IMR-90 (cell line): ENCODE measurements around the gene PNMA6F. TPM values are rescaled to one million over a fixed set of nuclear protein-coding genes. Genes with fewer than 3 reads are reported as not detected.

Experiments
- ATAC-seq: fragments of 200-7000 bp; cut with Tn5 transposase; 2 replicates; pipeline ENCODE4 v1.9.1; 2020; ENCODE audit warnings: low read depth, mild to moderate bottlenecking, moderate library complexity
- BruUV-seq: library from RNA; stranded (reverse); fragments of 400-500 nt; replicated peaks from 2 replicates; lab custom pipeline; 2021; lab: Mats Ljungman, UMichigan
- CTCF ChIA-PET: fragments of 300-600 bp; formaldehyde crosslinking; extraction: SDS; loops from one replicate; lab custom pipeline; 2021; ENCODE audit warnings: antibody characterized with exemption; lab: Yijun Ruan, JAX
- POLR2A ChIA-PET: fragments of 300-600 bp; sonication (Branson Sonifier 250); formaldehyde crosslinking; loops from one replicate; lab custom pipeline; 2022; ENCODE audit warnings: antibody characterized with exemption; ENCODE audit not compliant: unreplicated experiment; lab: Charles Lee
- DNase-seq: peaks from one replicate; pipeline ENCODE4 v3.0.0; 2013
- H2AFZ ChIP-seq: replicated peaks from 2 replicates; pipeline ENCODE3; 2013; ENCODE audit warnings: low read length, mild to moderate bottlenecking; ENCODE audit not compliant: poor library complexity
- H2AK5ac ChIP-seq: 2 replicates; pipeline ENCODE4 v1.6.1; 2013; ENCODE audit warnings: low read depth, low read length, inconsistent platforms
- H2AK9ac ChIP-seq: replicated peaks from 2 replicates; pipeline ENCODE3; 2013; ENCODE audit warnings: mild to moderate bottlenecking, low read depth, low read length, moderate library complexity; ENCODE audit not compliant: poor library complexity
- H2BK120ac ChIP-seq: 2 replicates; pipeline ENCODE4 v1.6.1; 2013; ENCODE audit warnings: low read depth, low read length, inconsistent platforms
- H2BK15ac ChIP-seq: 3 replicates; pipeline ENCODE4 v1.6.1; 2013; ENCODE audit warnings: low read depth, low read length, inconsistent platforms
- H2BK20ac ChIP-seq: 2 replicates; pipeline ENCODE4 v1.6.1; 2013; ENCODE audit warnings: low read depth, mild to moderate bottlenecking, inconsistent platforms, low read length, moderate library complexity
- H2BK5ac ChIP-seq: 2 replicates; pipeline ENCODE4 v1.6.1; 2013; ENCODE audit warnings: mild to moderate bottlenecking, low read depth, low read length, inconsistent platforms; ENCODE audit not compliant: poor library complexity, severe bottlenecking
- H3K14ac ChIP-seq: replicated peaks from 2 replicates; pipeline ENCODE4 v1.6.1; 2013; ENCODE audit warnings: low read depth, low read length, inconsistent platforms
- H3K18ac ChIP-seq: 2 replicates; pipeline ENCODE4 v1.6.1; 2013; ENCODE audit warnings: low read depth, low read length, control low read depth
- H3K23ac ChIP-seq: 2 replicates; pipeline ENCODE4 v1.6.1; 2013; ENCODE audit warnings: low read depth, low read length, inconsistent platforms
- H3K27ac ChIP-seq: 2 replicates; pipeline ENCODE4 v1.5.1; 2013; ENCODE audit warnings: mild to moderate bottlenecking, control low read depth, low read length; ENCODE audit not compliant: insufficient read depth
- H3K27me3 ChIP-seq: 2 replicates; pipeline ENCODE4 v1.6.1; 2013; ENCODE audit warnings: low read length; ENCODE audit not compliant: control insufficient read depth, insufficient read depth
- H3K36me3 ChIP-seq: 2 replicates; pipeline ENCODE4 v1.6.1; 2013; ENCODE audit warnings: low read length, mixed read lengths; ENCODE audit not compliant: control insufficient read depth, insufficient read depth
- H3K4ac ChIP-seq: 2 replicates; pipeline ENCODE4 v1.6.1; 2013; ENCODE audit warnings: low read depth, low read length, inconsistent platforms
- H3K4me1 ChIP-seq: 2 replicates; pipeline ENCODE4 v1.6.1; 2013; ENCODE audit warnings: low read length, mixed read lengths; ENCODE audit not compliant: control insufficient read depth, insufficient read depth
- H3K4me2 ChIP-seq: 2 replicates; pipeline ENCODE4 v1.6.1; 2013; ENCODE audit warnings: low read depth, mild to moderate bottlenecking, control low read depth, low read length, moderate library complexity
- H3K4me3 ChIP-seq: 2 replicates; pipeline ENCODE4 v1.5.1; 2013; ENCODE audit warnings: low read depth, mild to moderate bottlenecking, control low read depth, low read length, moderate library complexity; ENCODE audit not compliant: insufficient read depth
- H3K56ac ChIP-seq: 2 replicates; pipeline ENCODE4 v1.6.1; 2013; ENCODE audit warnings: low read length, inconsistent platforms; ENCODE audit not compliant: insufficient read depth; ENCODE audit errors: extremely low read depth
- H3K79me1 ChIP-seq, 2 experiments: 2 replicates each; pipeline ENCODE4 v1.6.1; 2013; ENCODE audit warnings: low read length in 2 of 2, inconsistent platforms in 1 of 2, low read depth in 1 of 2
- H3K9ac ChIP-seq: 2 replicates; pipeline ENCODE4 v1.6.1; 2013; ENCODE audit warnings: low read depth, low read length, control low read depth
- H3K9me1 ChIP-seq: 2 replicates; pipeline ENCODE4 v1.6.1; 2013; ENCODE audit warnings: low read length, inconsistent platforms; ENCODE audit not compliant: insufficient read depth
- H3K9me3 ChIP-seq: 2 replicates; pipeline ENCODE4 v1.6.1; 2013; ENCODE audit warnings: low read length; ENCODE audit not compliant: control insufficient read depth, insufficient read depth
- H4K20me1 ChIP-seq: 2 replicates; pipeline ENCODE4 v1.6.1; 2013; ENCODE audit warnings: low read length, inconsistent platforms; ENCODE audit not compliant: insufficient read depth
- H4K5ac ChIP-seq: 2 replicates; pipeline ENCODE4 v1.6.1; 2013; ENCODE audit warnings: mild to moderate bottlenecking, low read depth, low read length, control low read depth
- H4K8ac ChIP-seq, 2 experiments: 2 replicates each; pipeline ENCODE4 v1.6.1; 2013; ENCODE audit warnings: low read depth in 2 of 2, low read length in 2 of 2, control low read depth in 1 of 2, inconsistent platforms in 1 of 2
- H4K91ac ChIP-seq: 2 replicates; pipeline ENCODE4 v1.6.1; 2013; ENCODE audit warnings: low read depth, low read length, inconsistent platforms; ENCODE audit not compliant: insufficient read depth
- BHLHE40 ChIP-seq: fragments of 150-350 bp; IDR thresholded peaks from 2 replicates; pipeline ENCODE4 v1.6.1; 2016; ENCODE audit warnings: mild to moderate bottlenecking, low read depth, low read length
- CEBPB ChIP-seq: IDR thresholded peaks from 2 replicates; pipeline ENCODE4 v1.6.1; 2012; ENCODE audit warnings: low read depth, low read length, improper control_type of control experiment
- CHD1 ChIP-seq: IDR thresholded peaks from 2 replicates; pipeline ENCODE4 v1.6.1; 2012; ENCODE audit warnings: low read depth, low read length, improper control_type of control experiment
- CTCF ChIP-seq: conservative IDR thresholded peaks from 2 replicates; pipeline ENCODE4 v1.5.1; 2012; ENCODE audit warnings: mild to moderate bottlenecking, low read depth, low read length, improper control_type of control experiment
- ELK1 ChIP-seq: fragments of 150-350 bp; IDR thresholded peaks from 2 replicates; pipeline ENCODE4 v1.6.1; 2016; ENCODE audit warnings: low read depth, mild to moderate bottlenecking, low read length, moderate library complexity, borderline replicate concordance
- NFE2L2 ChIP-seq: fragments of 150-350 bp; IDR thresholded peaks from 2 replicates; pipeline ENCODE4 v1.6.1; 2016; ENCODE audit warnings: low read depth, mild to moderate bottlenecking, low read length
- POLR2A ChIP-seq: IDR thresholded peaks from 2 replicates; pipeline ENCODE4 v1.6.1; 2012; ENCODE audit warnings: mild to moderate bottlenecking, low read depth, low read length
- RAD21 ChIP-seq: IDR thresholded peaks from 2 replicates; pipeline ENCODE4 v1.6.1; 2012; ENCODE audit warnings: low read length, improper control_type of control experiment
- RCOR1 ChIP-seq: IDR thresholded peaks from 2 replicates; pipeline ENCODE4 v1.6.1; 2012; ENCODE audit warnings: mild to moderate bottlenecking, low read length, improper control_type of control experiment; ENCODE audit not compliant: insufficient replicate concordance
- WGBS, 2 experiments: methylation state at CpG; one replicate each; pipeline versions ENCODE4 v1.1.5 to v1.1.7; 2013; ENCODE audit warnings: missing lambda C conversion rate in 2 of 2; ENCODE audit not compliant: insufficient read length in 1 of 2; ENCODE audit errors: extremely low coverage in 2 of 2; 5-methylcytosine and 5-hydroxymethylcytosine counted together
- dilution Hi-C: fragments of 300-500 bp; cut with HindIII; formaldehyde crosslinking; loops from one replicate; pipeline ENCODE4 v1.14.3; 2018; ENCODE audit warnings: low sequenced_read_pairs; ENCODE audit not compliant: unreplicated experiment
- in situ Hi-C: fragments of 300-500 bp; cut with MboI; formaldehyde crosslinking; loops from 3 replicates; pipeline ENCODE4 v1.14.3; 2019; ENCODE audit warnings: low sequenced_read_pairs, inconsistent platforms, mixed read lengths
- intact Hi-C: fragments of 100-400 bp; cut with micrococcal nuclease; formaldehyde crosslinking; loops from 2 replicates; pipeline ENCODE4 v1.10.0; 2022
- polyA plus RNA-seq, 3 experiments: library from polyadenylated mRNA; depleted of rRNA; stranded (reverse); fragments of >200 nt; gene quantifications; 2 replicates each; pipeline ENCODE4 v1.2.3, GENCODE V29; 2012; ENCODE audit warnings: low replicate concordance in 1 of 3
- total RNA-seq: library from RNA; depleted of rRNA; stranded (reverse); fragments of >200 nt; gene quantifications from 2 replicates; pipeline ENCODE4 v1.2.3, GENCODE V29; 2012
- TF ChIP-seq, protein P1 (sequence below): fragments of 150-350 bp; IDR thresholded peaks from 2 replicates; pipeline ENCODE4 v1.6.1; 2017; ENCODE audit warnings: mild to moderate bottlenecking, antibody characterized with exemption, low read length, low read depth

The PNMA6F gene
- total and polyA plus RNA-seq, 2 of the 4 experiments (the other 2 are of a cell fraction) = not detected

DNA sequence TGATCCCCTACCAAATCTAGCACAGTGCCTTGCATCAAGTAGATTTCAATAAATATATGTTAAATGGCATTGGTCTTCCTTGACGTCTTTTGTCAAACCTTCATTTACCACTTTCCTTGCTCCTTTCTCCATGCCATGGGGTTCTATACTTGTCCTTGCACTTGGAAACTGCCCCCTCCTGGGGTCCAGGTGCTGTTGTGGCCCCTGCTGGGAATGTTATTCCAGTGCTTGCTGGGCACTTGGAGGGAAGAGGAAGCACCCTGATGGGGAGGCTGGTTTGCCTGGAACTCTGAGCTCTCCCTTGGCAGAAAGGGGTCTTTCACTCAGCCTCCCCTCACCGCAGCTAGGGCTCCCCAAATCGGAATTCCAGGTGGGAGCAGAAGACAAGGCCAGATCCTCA lies 31.3 kb upstream of the PNMA6F start:
- ATAC-seq = no peak
- POLR2A ChIA-PET = no interaction called here
- Histone ChIP-seq H3K4me1 (no peaks in the 10 kb centered on the region), H3K18ac (no peak overlapping the region), H3K27me3 (no peaks in the 10 kb centered on the region), H3K23ac (no peak overlapping the region), H2BK15ac (no peak overlapping the region), H2AK9ac (no peak overlapping the region), H4K91ac (no peak overlapping the region), H2BK20ac (no peak overlapping the region), H3K79me1 (no peaks in the 10 kb centered on the region), H3K9me1 (no peaks in the 10 kb centered on the region), H2AK5ac (no peak overlapping the region), H4K8ac (no peak overlapping the region), H3K9ac (no peak overlapping the region), H3K36me3 (peaks cover 11% of the 10 kb centered on the region), H4K20me1 (no peaks in the 10 kb centered on the region), H3K56ac (no peak overlapping the region), H3K14ac (no peak overlapping the region), H3K4me3 (no peak overlapping the region), H2BK120ac (no peak overlapping the region), H3K4ac (no peak overlapping the region), H2AFZ (no peak overlapping the region), H3K27ac (no peak overlapping the region), H2BK5ac (no peak overlapping the region), H3K4me2 (no peak overlapping the region), H4K5ac (no peak overlapping the region), H3K9me3 (peaks cover 3% of the 10 kb centered on the region; the same call in 1 of the 2 replicates)
- BruUV-seq = no TSS peak
- CTCF ChIA-PET = no interaction called here
- intact Hi-C loops (no loop called here), in situ Hi-C loops (no loop called here), dilution Hi-C loops (no loop called here)
- no peak for DNase-seq
- WGBS, 2 experiments = no CpG with 5 or more reads among the region's 3 CpGs
- TF ChIP-seq RAD21 (no peak), CEBPB (no peak), POLR2A (no peak), NFE2L2 (no peak), CTCF (no peak), CHD1 (no peak), ELK1 (no peak), RCOR1 (no peak), BHLHE40 (no peak)
- TF ChIP-seq, protein P1, sequence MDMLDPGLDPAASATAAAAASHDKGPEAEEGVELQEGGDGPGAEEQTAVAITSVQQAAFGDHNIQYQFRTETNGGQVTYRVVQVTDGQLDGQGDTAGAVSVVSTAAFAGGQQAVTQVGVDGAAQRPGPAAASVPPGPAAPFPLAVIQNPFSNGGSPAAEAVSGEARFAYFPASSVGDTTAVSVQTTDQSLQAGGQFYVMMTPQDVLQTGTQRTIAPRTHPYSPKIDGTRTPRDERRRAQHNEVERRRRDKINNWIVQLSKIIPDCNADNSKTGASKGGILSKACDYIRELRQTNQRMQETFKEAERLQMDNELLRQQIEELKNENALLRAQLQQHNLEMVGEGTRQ = no peak
